GM13976 (cell line): ENCODE results near the gene DZANK1.
"Not testable (repeated sequence)": the region's sequence is repeated elsewhere in the genome, so short reads cannot be mapped to it uniquely, and the experiment has no call there.

Experiments
- DNase-seq: peaks from one replicate; pipeline ENCODE4 v3.0.0; 2012; ENCODE audit warnings: low spot score
- in situ Hi-C: fragments of 300-500 bp; cut with MboI; formaldehyde crosslinking; loops from one replicate; pipeline ENCODE4 v1.12.0; 2022; ENCODE audit warnings: low sequenced_read_pairs, mixed read lengths, inconsistent platforms; ENCODE audit not compliant: unreplicated experiment
- TF ChIP-seq, protein P1 (sequence below): IDR thresholded peaks from 2 replicates; pipeline ENCODE4 v1.5.1; 2012; ENCODE audit warnings: borderline replicate concordance, mild to moderate bottlenecking; ENCODE audit not compliant: insufficient read depth; ENCODE audit errors: extremely low read depth, missing control alignments, control extremely low read depth

DZANK1 gene

DNA sequence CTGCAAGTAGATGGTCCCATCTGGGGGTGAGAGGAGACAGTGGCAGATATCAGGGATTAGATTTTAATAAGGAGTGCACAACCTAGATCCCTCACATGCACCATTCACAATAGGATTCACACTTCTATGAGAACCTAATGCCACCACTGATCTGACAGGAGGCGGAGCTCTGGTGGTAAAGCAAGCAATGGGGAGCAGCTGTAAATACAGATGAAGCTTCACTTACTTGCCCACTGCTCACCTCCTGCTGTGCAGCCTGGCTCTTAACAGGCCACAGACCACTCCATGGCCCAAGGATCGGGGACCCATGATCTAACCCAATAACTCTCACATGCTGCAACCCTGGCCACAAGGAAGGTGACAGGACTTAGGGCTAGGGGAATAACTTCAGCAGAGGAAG lies 103.1 kb downstream of the DZANK1 start:
- TF ChIP-seq, protein P1, sequence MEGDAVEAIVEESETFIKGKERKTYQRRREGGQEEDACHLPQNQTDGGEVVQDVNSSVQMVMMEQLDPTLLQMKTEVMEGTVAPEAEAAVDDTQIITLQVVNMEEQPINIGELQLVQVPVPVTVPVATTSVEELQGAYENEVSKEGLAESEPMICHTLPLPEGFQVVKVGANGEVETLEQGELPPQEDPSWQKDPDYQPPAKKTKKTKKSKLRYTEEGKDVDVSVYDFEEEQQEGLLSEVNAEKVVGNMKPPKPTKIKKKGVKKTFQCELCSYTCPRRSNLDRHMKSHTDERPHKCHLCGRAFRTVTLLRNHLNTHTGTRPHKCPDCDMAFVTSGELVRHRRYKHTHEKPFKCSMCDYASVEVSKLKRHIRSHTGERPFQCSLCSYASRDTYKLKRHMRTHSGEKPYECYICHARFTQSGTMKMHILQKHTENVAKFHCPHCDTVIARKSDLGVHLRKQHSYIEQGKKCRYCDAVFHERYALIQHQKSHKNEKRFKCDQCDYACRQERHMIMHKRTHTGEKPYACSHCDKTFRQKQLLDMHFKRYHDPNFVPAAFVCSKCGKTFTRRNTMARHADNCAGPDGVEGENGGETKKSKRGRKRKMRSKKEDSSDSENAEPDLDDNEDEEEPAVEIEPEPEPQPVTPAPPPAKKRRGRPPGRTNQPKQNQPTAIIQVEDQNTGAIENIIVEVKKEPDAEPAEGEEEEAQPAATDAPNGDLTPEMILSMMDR = no peak
- DNase-seq = no peak
- in situ Hi-C loops = no loop called here

DNA sequence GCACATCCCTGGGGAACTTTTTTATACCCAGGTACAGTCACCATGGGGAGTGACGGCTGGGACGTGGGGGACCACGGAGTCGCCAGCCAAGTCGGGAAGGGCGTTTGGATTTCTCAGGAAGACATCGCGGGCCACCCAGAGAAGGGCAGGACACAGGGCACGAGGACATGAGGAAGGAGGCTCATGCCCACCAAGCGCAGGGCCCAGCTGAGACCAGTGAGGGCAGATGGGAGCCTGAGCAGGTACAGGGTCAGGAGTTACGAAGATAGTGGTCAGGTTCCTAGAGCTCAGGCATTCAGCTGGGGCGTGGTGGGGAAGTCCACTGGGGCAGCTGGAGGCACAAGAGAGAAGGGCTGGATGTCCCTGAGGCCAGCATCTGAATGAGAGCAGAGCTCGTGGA lies 103.9 kb downstream of the DZANK1 start:
- in situ Hi-C loops = no loop called here
- TF ChIP-seq, protein P1 = no peak
- DNase-seq = no peak

DNA sequence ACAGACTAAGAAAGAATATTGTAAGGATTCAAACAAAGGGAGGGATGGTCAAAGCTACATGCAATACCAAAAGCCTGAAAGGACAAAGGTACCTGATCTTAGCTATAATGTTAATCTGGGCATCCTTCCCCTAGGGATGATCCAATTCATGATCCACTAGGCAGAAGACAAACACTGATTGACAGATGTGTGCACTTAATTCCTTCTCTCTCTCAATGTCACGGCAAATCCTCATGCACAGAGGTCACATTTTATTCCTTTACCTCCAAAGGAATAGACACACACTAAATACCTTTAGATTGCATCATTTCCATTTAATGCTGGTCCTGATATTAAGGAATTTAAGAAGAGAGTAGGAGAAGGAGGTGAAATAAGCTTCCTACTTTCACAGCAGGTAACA lies 105.2 kb downstream of the DZANK1 start:
- in situ Hi-C loops = no loop called here
- DNase-seq = no peak
- TF ChIP-seq, protein P1 = no peak

DNA sequence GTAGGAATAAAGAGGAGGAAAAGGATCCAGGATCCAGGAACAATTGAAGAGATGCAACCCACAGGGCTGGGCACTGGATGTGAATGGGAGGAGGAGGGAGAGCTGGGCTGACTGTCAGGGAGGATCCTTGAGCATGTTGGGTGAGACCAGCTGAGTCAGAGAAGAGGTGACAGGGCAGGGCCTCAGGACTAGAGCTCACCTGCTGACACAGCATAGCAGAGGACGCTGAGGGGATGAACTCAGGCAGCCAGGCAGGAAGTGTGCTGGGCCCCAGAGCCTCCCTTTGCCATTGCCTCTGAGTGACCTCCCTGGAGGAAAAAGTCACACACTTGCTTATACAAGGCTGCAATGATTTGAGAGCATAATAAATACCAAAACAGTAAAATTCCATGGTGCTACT lies 106.2 kb downstream of the DZANK1 start:
- TF ChIP-seq, protein P1 = no peak
- in situ Hi-C loops = no loop called here
- DNase-seq = no peak

DNA sequence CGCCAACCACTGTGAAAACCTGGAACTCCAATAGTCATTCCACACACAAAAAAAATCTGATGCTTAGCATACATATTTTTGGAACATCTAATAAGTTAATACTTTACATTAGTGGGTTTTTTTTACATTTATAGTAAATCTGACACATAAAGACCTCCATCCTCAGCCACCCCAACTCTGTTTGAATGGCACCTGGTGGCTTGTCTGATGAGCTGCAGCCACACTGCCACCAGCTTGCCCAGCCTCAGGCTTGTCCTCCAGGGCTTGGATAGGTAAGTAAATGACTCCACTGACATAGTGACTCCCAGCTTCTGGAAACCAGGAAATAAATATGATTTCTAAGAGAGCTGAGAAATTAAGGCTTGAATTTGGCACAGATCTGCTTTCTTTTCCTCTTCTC lies 107.0 kb downstream of the DZANK1 start:
- in situ Hi-C loops = no loop called here
- TF ChIP-seq, protein P1 = no peak
- DNase-seq = no peak

DNA sequence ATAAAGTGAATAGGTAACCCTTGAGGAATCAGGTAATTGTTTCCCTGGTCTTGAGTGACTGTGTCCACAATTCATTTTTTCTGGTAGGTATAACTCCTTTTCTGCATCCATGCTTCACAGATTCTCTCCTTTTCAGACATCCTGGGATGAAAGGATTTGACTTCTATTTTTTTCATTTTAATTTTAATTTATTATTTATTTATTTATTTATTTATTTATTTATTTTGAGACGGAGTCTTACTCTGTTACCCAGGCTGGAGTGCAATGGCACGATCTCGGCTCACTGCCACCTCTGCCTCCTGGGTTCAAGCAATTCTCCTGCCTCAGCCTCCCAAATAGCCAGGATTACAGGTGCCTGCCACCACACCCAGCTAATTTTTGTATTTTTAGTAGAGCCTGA lies 117.1 kb downstream of the DZANK1 start:
- in situ Hi-C loops = not testable (repeated sequence)

More for the DNA sequence above, 117.1 kb downstream of the DZANK1 start:
- DNase-seq = not testable (repeated sequence)
